Nephron (organoid): ENCODE data around the gene CHRNA4.
A peak's percentile ranks its signal among the peaks of the same experiment; 100 is the strongest.

Experiments used
- H3K27ac Mint-ChIP-seq, 3 experiments: 2 replicates each; pipeline ENCODE4 v1.8.0; 2020; ENCODE audit warnings: mixed read lengths in 3 of 3, mild to moderate bottlenecking in 2 of 3, moderate library complexity in 1 of 3
- H3K27me3 Mint-ChIP-seq: 2 replicates; pipeline ENCODE4 v1.8.0; 2021; ENCODE audit warnings: low read depth, mild to moderate bottlenecking, moderate library complexity, mixed read lengths
- H3K36me3 Mint-ChIP-seq: 2 replicates; pipeline ENCODE4 v1.8.0; 2020; ENCODE audit warnings: low read depth, mixed read lengths
- H3K4me1 Mint-ChIP-seq: 2 replicates; pipeline ENCODE4 v1.8.0; 2020; ENCODE audit warnings: mixed read lengths
- H3K4me3 Mint-ChIP-seq, 3 experiments: 2 replicates each; pipeline ENCODE4 v1.8.0; 2020; ENCODE audit warnings: mild to moderate bottlenecking in 3 of 3, mixed read lengths in 3 of 3, moderate library complexity in 2 of 3
- H3K9me3 Mint-ChIP-seq: 2 replicates; pipeline ENCODE4 v1.8.0; 2020; ENCODE audit warnings: mixed read lengths
- CTCF ChIP-seq, 3 experiments: fragments of 200-600 bp; sonication (generic); IDR thresholded peaks; one replicate each; pipeline ENCODE4 v1.5.0; 2021; ENCODE audit warnings: antibody characterized with exemption in 3 of 3; ENCODE audit not compliant: unreplicated experiment in 3 of 3

The CHRNA4 gene

GRCh38 chr20:63360850-63361518, at the start of gene CHRNA4:
TSS of gene CHRNA4 (minus strand) at chr20:63361349. CDS start at chr20:63361165, 184 bp downstream.
- Mint-ChIP-seq H3K27ac (peak within 1 kb of the TSS in 1 of 3 experiments; percentile 59), H3K36me3 (no peaks in the 10 kb centered on the region), H3K9me3 (no peaks in the 10 kb centered on the region), H3K4me3 (peak within 1 kb of the TSS in 1 of 3 experiments; percentile 68), H3K4me1 (peaks cover 8% of the 10 kb centered on the region), H3K27me3 (peaks cover 37% of the 10 kb centered on the region)
- no peak for TF ChIP-seq CTCF (IDR thresholded peaks at IDR 0.05; ENCODE audit: unreplicated experiment in 3 of 3)

- Mint-ChIP-seq H3K27ac (no peak overlapping the region), H3K27me3 (peaks cover 5% of the 10 kb centered on the region), H3K4me1 (peaks cover 15% of the 10 kb centered on the region), H3K4me3 (no peak overlapping the region), H3K9me3 (no peaks in the 10 kb centered on the region), H3K36me3 (no peaks in the 10 kb centered on the region)
- no peak for TF ChIP-seq CTCF (IDR thresholded peaks at IDR 0.05; ENCODE audit: unreplicated experiment in 3 of 3)
These were observed 48.8 kb upstream of the CHRNA4 start for GRCh38 chr20:63409834-63410435.

DNA sequence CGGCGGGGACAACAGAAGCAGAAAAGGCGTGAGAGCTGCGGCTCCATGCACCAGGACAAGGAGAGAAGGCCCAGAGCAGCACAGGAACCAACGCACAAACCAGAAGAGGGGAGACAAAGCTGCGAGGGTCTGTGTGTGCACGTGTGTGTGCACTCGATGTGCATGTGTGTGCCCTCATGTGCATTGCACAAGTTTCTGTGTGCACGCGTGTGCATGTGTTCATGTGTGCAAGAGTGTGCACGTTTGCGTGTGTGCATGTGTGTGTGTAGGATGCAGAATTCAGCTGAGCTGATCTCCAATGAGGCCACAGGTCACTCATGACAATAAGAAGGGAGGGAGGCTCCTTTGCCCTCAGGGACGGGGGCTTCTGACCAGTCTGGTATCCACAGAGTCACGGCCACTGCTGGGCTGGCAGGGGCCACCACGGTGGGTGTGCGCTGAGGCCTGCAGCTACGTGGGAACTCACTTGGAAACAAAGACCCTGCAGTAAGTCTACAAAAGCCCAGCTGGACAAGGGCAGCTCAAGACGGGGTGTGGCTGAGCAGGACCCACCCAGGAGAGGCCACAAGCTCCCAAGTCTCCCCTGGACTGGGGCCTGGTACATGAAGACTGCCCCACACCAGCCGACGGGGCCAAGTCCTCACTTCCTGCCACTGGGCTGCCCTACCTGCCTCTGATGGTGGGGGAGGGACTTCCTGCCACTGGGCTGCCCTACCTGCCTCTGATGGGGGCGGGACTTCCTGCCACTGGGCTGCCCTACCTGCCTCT, 48.1 kb upstream of the CHRNA4 start:
- peaks cover 5% of the 10 kb centered on the region for H3K27me3 Mint-ChIP-seq
- H3K4me3 Mint-ChIP-seq: no peak overlapping the region
- H3K4me1 Mint-ChIP-seq: peaks cover 15% of the 10 kb centered on the region
- H3K36me3 Mint-ChIP-seq: no peaks in the 10 kb centered on the region
- TF ChIP-seq CTCF (IDR thresholded peaks at IDR 0.05; ENCODE audit: unreplicated experiment in 3 of 3): no peak
- H3K27ac Mint-ChIP-seq: peak overlapping the region in 1 of 3 experiments; percentile 20
- H3K9me3 Mint-ChIP-seq: no peaks in the 10 kb centered on the region

GRCh38 chr20:63408684-63409046, 47.5 kb upstream of the CHRNA4 start:
- Mint-ChIP-seq H3K4me1 (peaks cover 15% of the 10 kb centered on the region), H3K4me3 (no peak overlapping the region), H3K27ac (no peak overlapping the region), H3K27me3 (peaks cover 5% of the 10 kb centered on the region), H3K36me3 (no peaks in the 10 kb centered on the region), H3K9me3 (no peaks in the 10 kb centered on the region)
- TF ChIP-seq CTCF (IDR thresholded peaks at IDR 0.05; ENCODE audit: unreplicated experiment in 3 of 3): no peak

GRCh38 chr20:63407928-63408683, 47.0 kb upstream of the CHRNA4 start:
- Mint-ChIP-seq H3K27ac (no peak overlapping the region), H3K36me3 (no peaks in the 10 kb centered on the region), H3K4me1 (peaks cover 14% of the 10 kb centered on the region), H3K9me3 (no peaks in the 10 kb centered on the region), H3K4me3 (no peak overlapping the region), H3K27me3 (peaks cover 5% of the 10 kb centered on the region)
- no peak for TF ChIP-seq CTCF (IDR thresholded peaks at IDR 0.05; ENCODE audit: unreplicated experiment in 3 of 3)
